GM19455 (cell line): Measurements from ENCODE around the gene TNFAIP2.

Experiments
- ATAC-seq: cut with Tn5 transposase; IDR thresholded peaks from one replicate; pipeline ENCODE4 v1.9.1; 2021; ENCODE audit not compliant: unreplicated experiment

TNFAIP2 gene

GRCh38 chr14:103093856-103094405, 29.3 kb upstream of the TNFAIP2 start:
- no peak for ATAC-seq

GRCh38 chr14:103094406-103095209, 28.7 kb upstream of the TNFAIP2 start, which contains the start of gene EXOC3L4:
TSS of gene EXOC3L4 (plus strand) at chr14:103094725. CDS start at chr14:103100220, 5,495 bp downstream.
- ATAC-seq, result no peak

- no peak for ATAC-seq
Measured at GRCh38 chr14:103095210-103095778, 28.0 kb upstream of the TNFAIP2 start.

GRCh38 chr14:103096387-103096786, 26.9 kb upstream of the TNFAIP2 start:
- no peak for ATAC-seq

- no peak for ATAC-seq
Measured at GRCh38 chr14:103097244-103097993, 25.8 kb upstream of the TNFAIP2 start.

GRCh38 chr14:103097994-103098957, 25.0 kb upstream of the TNFAIP2 start:
- no peak for ATAC-seq

GRCh38 chr14:103099081-103099732, 24.1 kb upstream of the TNFAIP2 start:
- ATAC-seq, result no peak

- no peak for ATAC-seq
Measured at GRCh38 chr14:103099733-103100280, 23.5 kb upstream of the TNFAIP2 start.

- ATAC-seq, result no peak
Measured at GRCh38 chr14:103100281-103101121, 22.8 kb upstream of the TNFAIP2 start.

- no peak for ATAC-seq
Measured at GRCh38 chr14:103101257-103101962, 21.9 kb upstream of the TNFAIP2 start.

- no peak for ATAC-seq
Measured at GRCh38 chr14:103101963-103102688, 21.1 kb upstream of the TNFAIP2 start.

- ATAC-seq, result no peak
Measured at GRCh38 chr14:103102689-103103260, 20.5 kb upstream of the TNFAIP2 start.

GRCh38 chr14:103103461-103104388, 19.5 kb upstream of the TNFAIP2 start:
- ATAC-seq, result no peak

- ATAC-seq, result no peak
Measured at GRCh38 chr14:103104389-103104653, 18.9 kb upstream of the TNFAIP2 start.

- ATAC-seq, result no peak
Measured at GRCh38 chr14:103104654-103105452, 18.4 kb upstream of the TNFAIP2 start.
